ENCODE results near the gene ARHGEF26.

The ARHGEF26 gene

GRCh38 chr3:154275292-154275691 is 154.1 kb downstream of the ARHGEF26 start:
- Histone ChIP-seq H3K36me3 (ENCODE audit: insufficient read depth, low read depth, low read length) (peaks cover 92% of the 10 kb centered on the region), H3K4me1 (ENCODE audit: insufficient read depth, low read length) (no peaks in the 10 kb centered on the region), H3K27ac (ENCODE audit: low read length) (no peak overlapping the region), H3K27me3 (ENCODE audit: insufficient read depth, low read length) (no peaks in the 10 kb centered on the region), H3K9me3 (ENCODE audit: insufficient read depth, low read depth, low read length) (no peaks in the 10 kb centered on the region), H3K9ac (ENCODE audit: low read depth, low read length) (no peak overlapping the region), H3K4me3 (ENCODE audit: low read length) (no peak overlapping the region)

GRCh38 chr3:154275965-154276364 is 154.8 kb downstream of the ARHGEF26 start:
- H3K27me3 ChIP-seq (ENCODE audit: insufficient read depth, low read length): no peaks in the 10 kb centered on the region
- H3K9ac ChIP-seq (ENCODE audit: low read depth, low read length): no peak overlapping the region
- H3K4me1 ChIP-seq (ENCODE audit: insufficient read depth, low read length): no peaks in the 10 kb centered on the region
- no peak overlapping the region for H3K27ac ChIP-seq (ENCODE audit: low read length)
- no peak overlapping the region for H3K4me3 ChIP-seq (ENCODE audit: low read length)
- peaks cover 98% of the 10 kb centered on the region for H3K36me3 ChIP-seq (ENCODE audit: insufficient read depth, low read depth, low read length)
- H3K9me3 ChIP-seq (ENCODE audit: insufficient read depth, low read depth, low read length): no peaks in the 10 kb centered on the region

GRCh38 chr3:154280161-154280560 is 159.0 kb downstream of the ARHGEF26 start:
- H3K4me3 ChIP-seq (ENCODE audit: low read length): no peak overlapping the region
- H3K36me3 ChIP-seq (ENCODE audit: insufficient read depth, low read depth, low read length): peaks cover 100% of the 10 kb centered on the region

GRCh38 chr3:154285221-154285620 is 164.0 kb downstream of the ARHGEF26 start:
- no peak overlapping the region for H3K9ac ChIP-seq (ENCODE audit: low read depth, low read length)
- no peaks in the 10 kb centered on the region for H3K4me1 ChIP-seq (ENCODE audit: insufficient read depth, low read length)
- H3K9me3 ChIP-seq (ENCODE audit: insufficient read depth, low read depth, low read length): no peaks in the 10 kb centered on the region
- H3K4me3 ChIP-seq (ENCODE audit: low read length): no peak overlapping the region
- H3K27ac ChIP-seq (ENCODE audit: low read length): no peak overlapping the region
- peaks cover 97% of the 10 kb centered on the region for H3K36me3 ChIP-seq (ENCODE audit: insufficient read depth, low read depth, low read length)
- no peaks in the 10 kb centered on the region for H3K27me3 ChIP-seq (ENCODE audit: insufficient read depth, low read length)

More at GRCh38 chr3:154280161-154280560, 159.0 kb downstream of the ARHGEF26 start:
- no peaks in the 10 kb centered on the region for H3K27me3 ChIP-seq (ENCODE audit: insufficient read depth, low read length)
- H3K9ac ChIP-seq (ENCODE audit: low read depth, low read length): no peak overlapping the region
- H3K27ac ChIP-seq (ENCODE audit: low read length): no peak overlapping the region
- no peaks in the 10 kb centered on the region for H3K4me1 ChIP-seq (ENCODE audit: insufficient read depth, low read length)
- H3K9me3 ChIP-seq (ENCODE audit: insufficient read depth, low read depth, low read length): no peaks in the 10 kb centered on the region

- Histone ChIP-seq H3K27ac (ENCODE audit: low read length) (no peak overlapping the region), H3K9me3 (ENCODE audit: insufficient read depth, low read depth, low read length) (no peaks in the 10 kb centered on the region), H3K36me3 (ENCODE audit: insufficient read depth, low read depth, low read length) (peaks cover 95% of the 10 kb centered on the region), H3K4me1 (ENCODE audit: insufficient read depth, low read length) (no peaks in the 10 kb centered on the region), H3K9ac (ENCODE audit: low read depth, low read length) (no peak overlapping the region), H3K4me3 (ENCODE audit: low read length) (no peak overlapping the region), H3K27me3 (ENCODE audit: insufficient read depth, low read length) (no peaks in the 10 kb centered on the region)
Measured at GRCh38 chr3:154290187-154290586, 169.0 kb downstream of the ARHGEF26 start.

GRCh38 chr3:154294016-154294415 is 172.8 kb downstream of the ARHGEF26 start:
- Histone ChIP-seq H3K4me1 (ENCODE audit: insufficient read depth, low read length) (no peaks in the 10 kb centered on the region), H3K4me3 (ENCODE audit: low read length) (no peak overlapping the region), H3K27ac (ENCODE audit: low read length) (no peak overlapping the region), H3K36me3 (ENCODE audit: insufficient read depth, low read depth, low read length) (peaks cover 94% of the 10 kb centered on the region), H3K9me3 (ENCODE audit: insufficient read depth, low read depth, low read length) (no peaks in the 10 kb centered on the region), H3K27me3 (ENCODE audit: insufficient read depth, low read length) (no peaks in the 10 kb centered on the region), H3K9ac (ENCODE audit: low read depth, low read length) (no peak overlapping the region)

GRCh38 chr3:154301561-154301960 is 180.4 kb downstream of the ARHGEF26 start:
- H3K9ac ChIP-seq (ENCODE audit: low read depth, low read length): no peak overlapping the region
- no peak overlapping the region for H3K27ac ChIP-seq (ENCODE audit: low read length)
- H3K4me3 ChIP-seq (ENCODE audit: low read length): no peak overlapping the region
- no peaks in the 10 kb centered on the region for H3K4me1 ChIP-seq (ENCODE audit: insufficient read depth, low read length)
- H3K36me3 ChIP-seq (ENCODE audit: insufficient read depth, low read depth, low read length): peaks cover 97% of the 10 kb centered on the region
- H3K9me3 ChIP-seq (ENCODE audit: insufficient read depth, low read depth, low read length): no peaks in the 10 kb centered on the region
- no peaks in the 10 kb centered on the region for H3K27me3 ChIP-seq (ENCODE audit: insufficient read depth, low read length)

GRCh38 chr3:154304116-154304786 is 183.1 kb downstream of the ARHGEF26 start:
- H3K9me3 ChIP-seq (ENCODE audit: insufficient read depth, low read depth, low read length): no peaks in the 10 kb centered on the region
- no peak overlapping the region for H3K9ac ChIP-seq (ENCODE audit: low read depth, low read length)
- no peak overlapping the region for H3K27ac ChIP-seq (ENCODE audit: low read length)
- no peaks in the 10 kb centered on the region for H3K4me1 ChIP-seq (ENCODE audit: insufficient read depth, low read length)
- peaks cover 100% of the 10 kb centered on the region for H3K36me3 ChIP-seq (ENCODE audit: insufficient read depth, low read depth, low read length)
- H3K27me3 ChIP-seq (ENCODE audit: insufficient read depth, low read length): no peaks in the 10 kb centered on the region
- no peak overlapping the region for H3K4me3 ChIP-seq (ENCODE audit: low read length)

GRCh38 chr3:154304936-154305335 is 183.7 kb downstream of the ARHGEF26 start:
- Histone ChIP-seq H3K27ac (ENCODE audit: low read length) (no peak overlapping the region), H3K27me3 (ENCODE audit: insufficient read depth, low read length) (no peaks in the 10 kb centered on the region), H3K4me3 (ENCODE audit: low read length) (no peak overlapping the region), H3K36me3 (ENCODE audit: insufficient read depth, low read depth, low read length) (peaks cover 100% of the 10 kb centered on the region), H3K9me3 (ENCODE audit: insufficient read depth, low read depth, low read length) (no peaks in the 10 kb centered on the region), H3K4me1 (ENCODE audit: insufficient read depth, low read length) (no peaks in the 10 kb centered on the region), H3K9ac (ENCODE audit: low read depth, low read length) (no peak overlapping the region)

- Histone ChIP-seq H3K9ac (ENCODE audit: low read depth, low read length) (no peak overlapping the region), H3K27me3 (ENCODE audit: insufficient read depth, low read length) (no peaks in the 10 kb centered on the region), H3K9me3 (ENCODE audit: insufficient read depth, low read depth, low read length) (no peaks in the 10 kb centered on the region), H3K4me1 (ENCODE audit: insufficient read depth, low read length) (no peaks in the 10 kb centered on the region), H3K27ac (ENCODE audit: low read length) (no peak overlapping the region), H3K36me3 (ENCODE audit: insufficient read depth, low read depth, low read length) (peaks cover 97% of the 10 kb centered on the region), H3K4me3 (ENCODE audit: low read length) (no peak overlapping the region)
Measured at GRCh38 chr3:154307363-154307762, 186.2 kb downstream of the ARHGEF26 start.
